HG03521 (cell line): ENCODE data around the gene RASL10B.
"Not testable (repeated sequence)": the region's sequence is repeated elsewhere in the genome, so short reads cannot be mapped to it uniquely, and the experiment has no call there.

ENCODE experiments used
- ATAC-seq: cut with Tn5 transposase; IDR thresholded peaks from one replicate; pipeline ENCODE4 v1.9.1; 2021; ENCODE audit warnings: mild to moderate bottlenecking, moderate library complexity; ENCODE audit not compliant: unreplicated experiment

RASL10B gene

DNA sequence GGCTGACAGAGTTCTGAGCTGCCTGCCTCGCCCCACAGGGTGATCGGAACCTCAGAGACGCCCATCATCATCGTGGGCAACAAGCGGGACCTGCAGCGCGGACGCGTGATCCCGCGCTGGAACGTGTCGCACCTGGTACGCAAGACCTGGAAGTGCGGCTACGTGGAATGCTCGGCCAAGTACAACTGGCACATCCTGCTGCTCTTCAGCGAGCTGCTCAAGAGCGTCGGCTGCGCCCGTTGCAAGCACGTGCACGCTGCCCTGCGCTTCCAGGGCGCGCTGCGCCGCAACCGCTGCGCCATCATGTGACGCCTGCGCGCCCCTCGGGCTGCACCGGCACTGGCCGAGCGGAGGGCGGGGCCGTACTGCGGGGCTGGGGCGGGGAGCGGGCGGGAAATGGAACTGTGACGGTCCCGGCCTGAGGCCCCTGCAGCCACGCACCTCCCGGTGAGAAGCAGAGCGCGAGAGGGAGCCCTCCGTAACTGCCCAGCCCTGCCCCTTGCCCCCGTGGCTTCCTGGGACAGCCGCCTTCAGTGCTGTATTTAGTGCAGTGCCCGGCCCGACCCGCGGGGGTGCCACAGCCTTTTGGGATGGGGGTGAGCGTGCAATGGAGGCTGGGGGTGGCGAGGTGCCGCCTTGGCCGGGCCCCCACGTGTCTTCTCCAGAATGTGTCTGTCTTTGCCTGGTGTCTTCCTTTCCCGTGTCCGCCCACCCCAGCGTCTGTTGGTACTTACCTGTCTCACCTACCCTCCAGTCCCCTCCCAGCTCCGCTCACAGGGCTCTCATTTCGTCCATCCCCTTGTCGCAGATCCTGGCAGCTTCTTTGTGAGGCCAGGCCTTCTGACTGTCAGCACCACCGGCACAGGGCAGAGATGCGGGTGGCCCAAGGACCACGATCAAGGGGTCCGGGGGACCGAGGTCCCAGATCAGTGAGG, 9.8 kb downstream of the RASL10B start:
- ATAC-seq = no peak

- ATAC-seq = no peak
These were observed 11.1 kb downstream of the RASL10B start for GRCh38 chr17:35742496-35742895.

- no peak for ATAC-seq
These were observed 11.5 kb downstream of the RASL10B start for GRCh38 chr17:35742896-35743477.

DNA sequence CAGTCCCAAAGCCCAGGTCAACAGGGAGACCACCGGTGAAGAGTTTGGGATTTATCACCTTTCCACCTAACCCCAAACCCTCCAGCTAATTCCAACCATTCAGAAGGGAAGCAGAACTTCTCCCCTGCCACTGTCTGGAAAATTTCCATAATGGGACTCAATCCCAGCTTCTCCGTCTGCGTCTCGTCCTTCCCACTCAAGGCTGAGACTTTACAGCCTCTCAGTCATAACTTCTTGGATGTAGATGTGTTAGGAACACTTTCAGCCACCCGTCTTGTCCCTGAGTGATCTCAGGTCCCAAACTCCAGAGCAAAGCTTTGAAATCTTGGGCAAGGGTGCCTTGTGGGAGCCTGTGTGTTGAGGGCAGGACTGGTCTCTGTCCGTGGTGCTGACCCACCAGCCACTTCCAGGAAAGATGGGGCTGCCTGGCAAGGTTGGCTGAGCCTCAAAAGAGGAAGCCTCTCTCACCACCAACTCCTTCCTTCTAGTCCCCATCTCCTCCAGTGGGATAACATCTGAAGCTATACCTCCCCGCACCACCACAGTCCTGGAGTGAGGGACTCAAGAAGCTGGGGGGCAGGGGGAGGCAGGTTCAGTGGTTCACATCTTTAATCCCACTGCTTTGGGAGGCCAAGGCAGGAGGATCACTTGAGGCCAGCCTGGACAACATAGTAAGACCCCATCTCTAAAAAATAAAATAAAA, 12.3 kb downstream of the RASL10B start:
- ATAC-seq = no peak

DNA sequence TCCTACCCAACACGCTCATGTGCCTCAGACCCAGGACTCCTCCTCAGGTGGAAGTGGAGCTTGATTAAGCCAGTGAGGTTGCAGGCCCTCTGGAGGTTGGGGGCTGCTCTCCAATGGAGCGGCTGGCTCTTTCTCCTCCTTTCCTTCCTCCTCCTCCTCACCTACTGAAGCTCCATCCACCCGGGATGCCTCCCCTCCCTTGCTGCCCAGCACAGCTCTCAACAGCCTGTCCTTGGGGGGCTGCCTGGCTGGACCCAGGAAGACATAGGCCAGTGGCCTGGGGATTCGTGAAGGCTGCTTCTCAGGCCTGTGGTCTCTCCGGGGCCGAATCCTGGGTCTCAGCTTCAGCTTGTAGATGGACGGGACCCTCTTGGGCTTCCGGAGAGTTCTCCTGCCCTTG, 13.4 kb downstream of the RASL10B start:
- no peak for ATAC-seq

GRCh38 chr17:35745246-35745645, 13.8 kb downstream of the RASL10B start:
- no peak for ATAC-seq

GRCh38 chr17:35745749-35746320, 14.4 kb downstream of the RASL10B start:
- ATAC-seq = no peak

GRCh38 chr17:35747540-35748017, 16.1 kb downstream of the RASL10B start:
- no peak for ATAC-seq

- no peak for ATAC-seq
These were observed 17.0 kb downstream of the RASL10B start for GRCh38 chr17:35748341-35748841.

- no peak for ATAC-seq
These were observed 17.5 kb downstream of the RASL10B start for GRCh38 chr17:35748979-35749378.

DNA sequence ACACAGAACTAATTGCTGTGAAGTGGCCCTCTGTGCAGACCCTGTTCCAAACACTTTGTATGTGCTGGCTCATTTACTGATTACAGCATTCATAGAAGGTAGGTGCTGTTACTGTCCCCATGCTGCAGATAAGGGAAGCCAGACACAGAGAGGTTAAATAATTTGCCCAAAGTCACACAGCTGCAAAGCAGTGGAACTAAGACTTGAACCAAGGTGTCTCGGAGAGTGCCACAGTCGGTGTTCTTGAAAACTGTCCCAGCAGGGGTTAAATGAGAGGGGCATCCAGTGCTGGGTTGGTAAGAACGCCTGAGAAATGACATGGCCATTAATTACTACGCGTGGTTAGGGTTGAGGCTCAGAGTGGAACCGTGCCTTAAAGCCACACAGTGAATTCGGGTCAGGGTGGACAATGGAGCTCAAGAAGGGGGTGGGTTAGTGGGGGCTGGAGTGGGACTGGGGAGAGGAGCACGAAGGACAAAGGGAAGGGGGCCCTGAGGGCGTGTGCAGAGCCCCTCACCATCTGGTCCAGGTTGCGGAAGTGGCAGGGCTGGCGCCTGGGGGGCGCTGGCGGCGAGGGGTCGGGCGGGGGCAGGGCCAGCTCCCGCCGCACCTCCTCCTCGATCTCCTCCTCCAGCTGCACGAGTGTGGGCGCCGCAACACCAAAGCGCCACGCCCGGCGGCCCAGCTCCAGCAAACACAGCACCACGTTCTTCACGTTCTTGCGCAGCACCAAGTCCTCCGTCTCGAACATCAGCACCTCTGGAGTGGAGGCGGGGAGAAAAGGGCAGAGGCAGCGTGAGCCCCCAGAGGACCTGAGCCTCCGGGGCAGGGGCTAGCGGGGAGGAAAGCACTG, 18.3 kb downstream of the RASL10B start:
- no peak for ATAC-seq

DNA sequence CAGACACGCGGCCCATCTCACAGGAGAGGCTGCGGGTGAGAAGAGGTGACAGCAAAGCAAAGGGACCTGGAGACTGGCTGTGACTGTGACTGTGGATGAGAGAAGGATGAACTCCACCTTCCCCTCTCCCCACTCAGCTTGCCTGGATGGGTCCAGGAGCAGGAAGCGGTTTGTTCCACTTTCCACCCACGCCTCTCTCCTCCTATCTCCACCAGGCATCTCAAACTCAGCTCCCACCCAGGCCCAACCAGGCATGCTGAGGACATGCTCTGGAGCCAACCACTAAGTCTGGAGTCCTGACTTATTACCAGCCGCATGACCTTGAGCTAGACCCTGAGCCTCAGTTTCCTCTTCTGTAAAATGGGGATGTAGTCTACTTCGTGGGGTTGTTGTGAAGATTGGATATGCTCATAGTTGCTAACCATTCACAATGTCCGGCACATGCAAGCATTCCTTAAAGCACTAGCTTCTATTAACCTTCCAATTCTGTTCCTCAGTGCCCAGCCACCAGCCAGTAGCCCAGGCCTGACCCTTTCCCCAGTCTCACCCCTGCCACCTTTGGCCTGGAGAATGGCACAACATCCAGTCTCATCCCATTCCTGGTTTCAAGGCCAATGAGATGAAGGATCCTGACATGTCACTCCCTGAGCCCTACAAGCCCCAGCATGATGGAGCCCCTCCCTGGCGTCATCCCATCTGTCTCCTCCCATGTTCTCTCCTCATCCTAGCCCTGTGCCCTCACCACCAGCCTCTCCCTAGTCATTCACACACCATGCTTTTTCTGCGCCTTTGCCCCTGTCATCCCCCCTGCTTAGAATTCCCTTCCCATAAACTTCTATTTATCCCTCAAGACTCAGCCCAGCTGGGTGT, 19.3 kb downstream of the RASL10B start:
- no peak for ATAC-seq

- not testable (repeated sequence) for ATAC-seq
These were observed 20.1 kb downstream of the RASL10B start for GRCh38 chr17:35751541-35751940.

DNA sequence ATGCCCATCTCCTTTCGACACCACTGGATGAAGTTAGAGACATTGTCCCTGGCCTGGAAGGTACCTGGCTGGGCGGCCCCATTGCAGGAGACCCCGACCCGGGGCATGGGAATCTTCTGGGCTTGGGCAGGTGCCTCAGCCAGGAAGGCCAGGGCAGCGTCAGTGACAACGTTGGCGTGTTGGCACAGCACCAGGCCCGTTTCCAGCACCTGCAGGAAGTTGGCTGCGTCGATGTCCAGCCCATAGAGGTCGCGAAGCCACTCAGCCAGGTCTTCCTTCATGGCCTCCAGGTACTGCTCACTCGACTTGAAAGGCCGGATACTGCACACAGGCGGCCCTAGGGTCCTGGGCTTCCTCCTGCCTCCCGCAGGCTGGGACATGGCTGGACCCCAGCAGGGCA, 21.0 kb downstream of the RASL10B start:
- no peak for ATAC-seq

- ATAC-seq = no peak
These were observed 21.7 kb downstream of the RASL10B start, which contains the start of gene GAS2L2 for GRCh38 chr17:35752945-35753764. GAS2L2 (minus strand) TSS chr17:35753239; CDS start chr17:35752850, 389 bp downstream.

- no peak for ATAC-seq
These were observed 25.8 kb downstream of the RASL10B start for GRCh38 chr17:35757243-35757642.

GRCh38 chr17:35760587-35760986, 29.1 kb downstream of the RASL10B start, which contains the start of gene C17orf50:
C17orf50 (plus strand) TSS chr17:35760887; CDS start chr17:35760942, 55 bp downstream.
- ATAC-seq = no peak

- no peak for ATAC-seq
These were observed 30.2 kb downstream of the RASL10B start for GRCh38 chr17:35761601-35762000.
